Right cardiac atrium (tissue), 5 donors: Measurements from ENCODE around the gene HECTD1. TPM values are rescaled to one million over a fixed set of nuclear protein-coding genes. Genes with fewer than 3 reads are reported as not detected.

Experiments
- ATAC-seq, 2 donors: fragments of 200-7000 bp; cut with Tn5 transposase; one replicate each; pipeline versions ENCODE4 v1.8.0 to v1.9.1; 2020; ENCODE audit warnings: moderate library complexity in 2 of 2, mild to moderate bottlenecking in 1 of 2
- DNase-seq, 3 donors: peaks; one replicate each; pipeline ENCODE4 v3.0.0-alpha.2; 2020
- H3K27ac ChIP-seq: one replicate; pipeline ENCODE4 v1.5.1; 2013; ENCODE audit warnings: mild to moderate bottlenecking, low read length, control low read depth, moderate library complexity
- H3K27me3 ChIP-seq: one replicate; pipeline ENCODE4 v1.6.1; 2013; ENCODE audit not compliant: control insufficient read depth, insufficient read depth
- H3K4me1 ChIP-seq: one replicate; pipeline ENCODE4 v1.6.1; 2013; ENCODE audit warnings: low read length; ENCODE audit not compliant: control insufficient read depth, insufficient read depth
- H3K4me3 ChIP-seq: one replicate; pipeline ENCODE4 v1.5.1; 2013; ENCODE audit warnings: low read length, control low read depth
- H3K9me3 ChIP-seq: one replicate; pipeline ENCODE4 v1.6.1; 2013; ENCODE audit warnings: low read length; ENCODE audit not compliant: control insufficient read depth
- WGBS: extraction: QIAGEN DNeasy Blood & Tissue Kit; methylation state at CpG from one replicate; pipeline ENCODE4 v1.1.7; 2013; 5-methylcytosine and 5-hydroxymethylcytosine counted together
- intact Hi-C, 4 donors: fragments of 100-400 bp; cut with DNase I; formaldehyde crosslinking; loops; one replicate each; pipeline versions ENCODE4 v1.11.0 to v1.14.0; 2022 to 2023
- polyA plus RNA-seq: library from polyadenylated mRNA; stranded (reverse); fragments of 200-250 nt; gene quantifications from one replicate; pipeline ENCODE4 v1.2.3, GENCODE V29; 2013
- total RNA-seq, 4 donors: library from RNA; stranded (reverse); fragmentation: NEBNext Ultra II Directional; extraction: Animal tissue kit (Norgen Biotek cat#: 25700); gene quantifications; one replicate each; pipeline ENCODE4 v1.2.1, GENCODE V29; 2021
- donor health status: healthy with polysubstance abuse.
- donor health status: DM: no; HTN: yes; CAD: no.
- donor health status: DM: no; HTN: no; CAD: no.
- donor health status: DM: no; HTN: yes; CAD: no; lungs with severe emphysema.
- donor health status: DM: yes; HTN: yes; CAD: no.

Gene HECTD1
- total and polyA plus RNA-seq, 5 donors = 67.3 to 159 (median 130) TPM

GRCh38 chr14:31172084-31172483 is 35.5 kb downstream of the HECTD1 start:
- no peak overlapping the region for H3K27ac ChIP-seq
- WGBS = 74% methylated on average over 6 of the region's 6 CpGs
- H3K4me3 ChIP-seq = no peak overlapping the region
- DNase-seq (no peak), ATAC-seq (no peak)
- intact Hi-C loops = no loop called here
- no peaks in the 10 kb centered on the region for H3K4me1 ChIP-seq
- H3K27me3 ChIP-seq = no peaks in the 10 kb centered on the region
- H3K9me3 ChIP-seq = no peaks in the 10 kb centered on the region

GRCh38 chr14:31170411-31170810 is 37.2 kb downstream of the HECTD1 start:
- ATAC-seq (no peak), DNase-seq (no peak)
- Histone ChIP-seq H3K27me3 (no peaks in the 10 kb centered on the region), H3K9me3 (no peaks in the 10 kb centered on the region), H3K27ac (no peak overlapping the region), H3K4me1 (no peaks in the 10 kb centered on the region), H3K4me3 (no peak overlapping the region)
- 88% methylated on average over 1 of the region's 1 CpG for WGBS
- intact Hi-C loops = no loop called here

- ATAC-seq (no peak), DNase-seq (no peak)
- Histone ChIP-seq H3K27ac (no peak overlapping the region), H3K4me3 (no peak overlapping the region), H3K27me3 (no peaks in the 10 kb centered on the region), H3K9me3 (no peaks in the 10 kb centered on the region), H3K4me1 (peaks cover 2% of the 10 kb centered on the region)
- 98% methylated on average over 5 of the region's 5 CpGs for WGBS
- intact Hi-C loops = loop anchor here in 2 of 4 donors (10.0 kb wide), 1 partner anchor 185 kb away; no protein-coding TSS in a partner anchor
Observed at GRCh38 chr14:31169877-31170276, 37.7 kb downstream of the HECTD1 start.

- ATAC-seq = no peak
- intact Hi-C loops = loop anchor here in 2 of 4 donors (10.0 kb wide), 1 partner anchor 188 kb away; no protein-coding TSS in a partner anchor
- H3K27ac ChIP-seq = no peak overlapping the region
Observed at GRCh38 chr14:31167032-31167431, 40.6 kb downstream of the HECTD1 start.

GRCh38 chr14:31166271-31166561 is 41.4 kb downstream of the HECTD1 start:
- no peak overlapping the region for H3K4me3 ChIP-seq
- H3K27ac ChIP-seq = peak overlapping the region; percentile 13
- ATAC-seq (peak in 1 of 2 donors; percentile 8), DNase-seq (no peak)
- peaks cover 2% of the 10 kb centered on the region for H3K4me1 ChIP-seq
- intact Hi-C loops = loop anchor here in 2 of 4 donors (10.0 kb wide), 1 partner anchor 189 kb away; no protein-coding TSS in a partner anchor
- H3K9me3 ChIP-seq = no peaks in the 10 kb centered on the region
- WGBS = 74% methylated on average over 3 of the region's 3 CpGs
- H3K27me3 ChIP-seq = no peaks in the 10 kb centered on the region

More at GRCh38 chr14:31167032-31167431, 40.6 kb downstream of the HECTD1 start:
- Histone ChIP-seq H3K4me1 (peaks cover 2% of the 10 kb centered on the region), H3K9me3 (no peaks in the 10 kb centered on the region), H3K27me3 (no peaks in the 10 kb centered on the region), H3K4me3 (no peak overlapping the region)
- WGBS = 97% methylated on average over 5 of the region's 5 CpGs
- no peak for DNase-seq

- DNase-seq = no peak
- 84% methylated on average over 4 of the region's 4 CpGs for WGBS
Observed at GRCh38 chr14:31164115-31164514, 43.5 kb downstream of the HECTD1 start.

GRCh38 chr14:31162910-31163649 is 44.5 kb downstream of the HECTD1 start:
- Histone ChIP-seq H3K4me1 (peaks cover 2% of the 10 kb centered on the region), H3K9me3 (no peaks in the 10 kb centered on the region)
- WGBS = 91% methylated on average over 16 of the region's 16 CpGs

More at GRCh38 chr14:31164115-31164514, 43.5 kb downstream of the HECTD1 start:
- intact Hi-C loops = loop anchor here in 2 of 4 donors (10.0 kb wide), 1 partner anchor 191 kb away; no protein-coding TSS in a partner anchor
- Histone ChIP-seq H3K27ac (no peak overlapping the region), H3K4me1 (peaks cover 2% of the 10 kb centered on the region), H3K27me3 (no peaks in the 10 kb centered on the region), H3K4me3 (no peak overlapping the region), H3K9me3 (no peaks in the 10 kb centered on the region)
- no peak for ATAC-seq

GRCh38 chr14:31161274-31161673 is 46.3 kb downstream of the HECTD1 start:
- WGBS = 97% methylated on average over 5 of the region's 5 CpGs
- no peak for ATAC-seq
- intact Hi-C loops = loop anchor here in 2 of 4 donors (10.0 kb wide), 1 partner anchor 194 kb away; no protein-coding TSS in a partner anchor
- no peak overlapping the region for H3K4me3 ChIP-seq
- peaks cover 2% of the 10 kb centered on the region for H3K4me1 ChIP-seq
- DNase-seq = no peak
- no peak overlapping the region for H3K27ac ChIP-seq
- no peaks in the 10 kb centered on the region for H3K27me3 ChIP-seq
- no peaks in the 10 kb centered on the region for H3K9me3 ChIP-seq

More at GRCh38 chr14:31162910-31163649, 44.5 kb downstream of the HECTD1 start:
- ATAC-seq = no peak
- Histone ChIP-seq H3K27ac (no peak overlapping the region), H3K4me3 (no peak overlapping the region), H3K27me3 (no peaks in the 10 kb centered on the region)
- intact Hi-C loops = loop anchor here in 2 of 4 donors (10.0 kb wide), 1 partner anchor 192 kb away; no protein-coding TSS in a partner anchor
- DNase-seq = no peak

GRCh38 chr14:31159682-31160296 is 47.8 kb downstream of the HECTD1 start:
- no peak for DNase-seq
- H3K9me3 ChIP-seq = no peaks in the 10 kb centered on the region
- H3K27me3 ChIP-seq = no peaks in the 10 kb centered on the region
- no peak overlapping the region for H3K4me3 ChIP-seq
- intact Hi-C loops = loop anchor here in 2 of 4 donors (5.0 to 10.0 kb wide), 2 partner anchors 42 to 195 kb away; no protein-coding TSS in a partner anchor
- ATAC-seq = no peak
- 84% methylated on average over 13 of the region's 13 CpGs for WGBS
- no peak overlapping the region for H3K27ac ChIP-seq
- H3K4me1 ChIP-seq = no peaks in the 10 kb centered on the region

- WGBS = 92% methylated on average over 12 of the region's 12 CpGs
- intact Hi-C loops = loop anchor here in 1 of 4 donors (5.0 kb wide), 1 partner anchor 38 kb away; no protein-coding TSS in a partner anchor
- no peak overlapping the region for H3K27ac ChIP-seq
- no peaks in the 10 kb centered on the region for H3K27me3 ChIP-seq
- H3K4me3 ChIP-seq = no peak overlapping the region
- no peak for ATAC-seq
- DNase-seq = no peak
- H3K4me1 ChIP-seq = no peaks in the 10 kb centered on the region
- H3K9me3 ChIP-seq = no peaks in the 10 kb centered on the region
Observed at GRCh38 chr14:31154956-31155355, 52.6 kb downstream of the HECTD1 start.

- Histone ChIP-seq H3K4me3 (no peak overlapping the region), H3K27ac (no peak overlapping the region), H3K4me1 (no peaks in the 10 kb centered on the region), H3K9me3 (no peaks in the 10 kb centered on the region), H3K27me3 (no peaks in the 10 kb centered on the region)
- DNase-seq (no peak), ATAC-seq (no peak)
- WGBS = 95% methylated on average over 11 of the region's 11 CpGs
- intact Hi-C loops = no loop called here
Observed at GRCh38 chr14:31142455-31143087, 65.0 kb downstream of the HECTD1 start.
